Erythroblast (primary cell): ENCODE results near the gene TCERG1L.

Experiments used
- GATA1 ChIP-seq: IDR thresholded peaks from 2 replicates; pipeline ENCODE4 v1.6.1; 2011; ENCODE audit warnings: low read depth, mild to moderate bottlenecking, control low read depth, low read length, moderate library complexity
- POLR2A ChIP-seq: IDR thresholded peaks from 2 replicates; pipeline ENCODE4 v1.6.1; 2011; ENCODE audit warnings: mild to moderate bottlenecking, low read length

DNA sequence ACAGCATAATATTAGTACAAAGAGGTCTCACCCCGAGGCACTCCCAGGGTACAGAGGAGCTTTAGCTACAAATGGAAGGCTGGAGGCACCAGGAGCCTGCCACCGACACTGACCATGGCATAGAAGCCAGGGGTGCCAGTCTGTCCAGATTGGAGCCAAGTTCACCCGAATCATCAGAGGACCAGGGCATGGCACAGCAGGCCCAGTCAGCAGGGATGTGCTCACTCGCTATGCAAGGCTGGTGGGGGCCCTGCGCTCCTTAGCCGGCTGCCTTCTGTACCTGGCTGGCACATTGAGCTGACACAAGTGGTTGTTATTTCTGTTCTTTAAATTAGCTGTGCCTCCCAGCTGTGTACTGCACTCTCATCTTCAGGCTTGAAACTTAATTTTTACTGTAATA, 149.3 kb downstream of the TCERG1L start:
- no peak for TF ChIP-seq POLR2A
- TF ChIP-seq GATA1, result no peak
